HG03571 (cell line): ENCODE results near the gene RAP1GAP2.

Experiments
- ATAC-seq: cut with Tn5 transposase; IDR thresholded peaks from one replicate; pipeline ENCODE4 v1.9.1; 2021; ENCODE audit not compliant: unreplicated experiment

The RAP1GAP2 gene

GRCh38 chr17:2852221-2852620 lies 56.0 kb downstream of the RAP1GAP2 start:
- ATAC-seq = no peak

- ATAC-seq = no peak
Measured at GRCh38 chr17:2852729-2853282, 56.6 kb downstream of the RAP1GAP2 start.

- ATAC-seq = no peak
Measured at GRCh38 chr17:2853283-2854142, 57.3 kb downstream of the RAP1GAP2 start.

- no peak for ATAC-seq
Measured at GRCh38 chr17:2854143-2855055, 58.2 kb downstream of the RAP1GAP2 start.

- no peak for ATAC-seq
Measured at GRCh38 chr17:2855063-2855600, 58.9 kb downstream of the RAP1GAP2 start.

- ATAC-seq = no peak
Measured at GRCh38 chr17:2856727-2857126, 60.5 kb downstream of the RAP1GAP2 start.

- ATAC-seq = no peak
Measured at GRCh38 chr17:2860045-2860444, 63.8 kb downstream of the RAP1GAP2 start.

GRCh38 chr17:2860883-2861282 lies 64.6 kb downstream of the RAP1GAP2 start:
- no peak for ATAC-seq

GRCh38 chr17:2862197-2862596 lies 66.0 kb downstream of the RAP1GAP2 start:
- ATAC-seq = no peak

- no peak for ATAC-seq
Measured at GRCh38 chr17:2863204-2863603, 67.0 kb downstream of the RAP1GAP2 start.

GRCh38 chr17:2865228-2865627 lies 69.0 kb downstream of the RAP1GAP2 start:
- no peak for ATAC-seq

- no peak for ATAC-seq
Measured at GRCh38 chr17:2867441-2868424, 71.5 kb downstream of the RAP1GAP2 start.

GRCh38 chr17:2869604-2870003 lies 73.4 kb downstream of the RAP1GAP2 start:
- no peak for ATAC-seq

- ATAC-seq = no peak
Measured at GRCh38 chr17:2871205-2871604, 75.0 kb downstream of the RAP1GAP2 start.

GRCh38 chr17:2871720-2872119 lies 75.5 kb downstream of the RAP1GAP2 start:
- ATAC-seq = no peak

- no peak for ATAC-seq
Measured at GRCh38 chr17:2872282-2872681, 76.0 kb downstream of the RAP1GAP2 start.

- no peak for ATAC-seq
Measured at GRCh38 chr17:2874189-2874686, 78.0 kb downstream of the RAP1GAP2 start.

- no peak for ATAC-seq
Measured at GRCh38 chr17:2875608-2876007, 79.4 kb downstream of the RAP1GAP2 start.

- ATAC-seq = no peak
Measured at GRCh38 chr17:2876467-2876866, 80.2 kb downstream of the RAP1GAP2 start.

GRCh38 chr17:2878751-2879254 lies 82.6 kb downstream of the RAP1GAP2 start:
- ATAC-seq = no peak
